Activated CD8-positive, alpha-beta memory T cell treated with anti-CD3 and anti-CD28 coated beads for 1 hour (primary cell): ENCODE data around the gene SORCS3.

Experiments
- DNase-seq, 2 donors: peaks; one replicate each; pipeline ENCODE4 v3.0.0-alpha.2; 2020; ENCODE audit warnings: low read depth in 1 of 2; ENCODE audit errors: extremely low read depth in 1 of 2

The SORCS3 gene

DNA sequence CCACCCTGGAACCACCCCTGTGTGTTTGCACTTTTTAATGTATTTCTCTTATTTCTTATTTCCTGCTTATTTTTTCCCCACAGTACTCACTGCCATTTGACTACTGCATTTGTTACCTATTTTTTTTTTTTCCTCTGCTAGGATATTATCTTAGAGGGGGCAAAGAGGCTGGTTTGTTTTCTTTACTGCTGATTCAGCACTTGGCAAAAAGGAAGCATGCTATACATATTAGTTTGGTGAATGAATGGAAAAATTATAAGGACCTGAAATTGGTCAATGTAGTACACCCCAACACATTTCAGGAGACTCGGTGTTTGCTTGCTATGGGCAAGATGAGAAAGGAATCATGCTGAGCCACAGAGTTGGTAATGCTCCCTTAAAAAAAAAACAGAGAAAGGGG, 193.5 kb downstream of the SORCS3 start:
- DNase-seq = no peak

DNA sequence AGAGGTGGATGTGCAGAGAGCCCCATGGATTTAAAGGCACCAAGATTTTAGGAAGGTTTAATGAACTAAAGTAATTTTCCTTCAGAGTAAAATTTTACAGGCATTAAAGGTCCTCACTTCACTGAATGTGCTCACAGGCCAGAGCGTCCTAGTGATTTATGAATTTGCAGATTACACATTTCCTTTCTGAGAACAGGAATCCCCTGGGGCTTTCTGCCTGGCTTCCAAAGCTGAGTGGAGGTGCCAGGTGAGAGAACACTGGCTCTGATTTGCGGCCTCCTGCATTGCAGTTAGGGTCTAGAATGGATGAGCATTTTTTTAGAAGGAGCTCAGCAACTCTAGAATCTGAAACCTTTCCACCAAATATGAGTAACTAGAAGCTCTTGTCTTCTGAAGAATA, 194.3 kb downstream of the SORCS3 start:
- DNase-seq = no peak

DNA sequence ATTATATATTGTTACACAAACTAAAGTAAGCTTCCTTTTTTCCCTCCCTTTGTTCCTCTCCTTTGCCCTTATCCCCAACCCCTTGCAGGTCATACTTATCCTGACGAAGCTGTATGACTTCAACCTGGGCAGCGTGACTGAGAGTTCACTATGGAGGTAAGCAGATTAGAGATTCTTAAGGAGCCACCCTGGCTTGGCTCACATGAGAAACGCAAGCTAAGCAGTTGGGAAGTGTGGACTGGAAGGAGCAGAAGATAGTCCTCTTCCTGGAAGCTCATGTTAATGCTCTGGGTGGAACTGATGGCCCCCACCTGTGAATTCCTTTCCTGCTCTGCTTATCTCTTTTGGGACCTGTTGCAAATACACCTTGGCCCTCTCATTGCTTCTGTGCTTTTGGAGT, 201.6 kb downstream of the SORCS3 start:
- no peak for DNase-seq

DNA sequence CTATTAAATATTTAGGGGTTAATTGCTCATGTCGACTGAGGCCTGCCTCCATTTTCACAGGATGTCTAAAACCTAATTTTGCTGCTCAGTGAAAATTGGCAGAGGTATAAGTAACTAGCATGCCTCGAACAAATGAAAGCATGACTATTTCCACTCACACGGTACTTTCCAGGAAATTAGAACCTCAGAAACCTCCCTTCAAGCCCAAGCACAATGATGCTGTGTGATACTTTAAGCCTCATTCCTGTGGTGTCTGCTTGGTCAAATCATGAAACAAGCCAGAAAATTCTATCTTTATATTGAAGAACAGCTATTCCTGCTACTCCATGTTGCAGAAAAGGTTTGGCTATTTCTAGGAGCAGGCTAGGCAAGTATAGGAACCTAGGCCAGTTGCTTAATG, 203.0 kb downstream of the SORCS3 start:
- no peak for DNase-seq

DNA sequence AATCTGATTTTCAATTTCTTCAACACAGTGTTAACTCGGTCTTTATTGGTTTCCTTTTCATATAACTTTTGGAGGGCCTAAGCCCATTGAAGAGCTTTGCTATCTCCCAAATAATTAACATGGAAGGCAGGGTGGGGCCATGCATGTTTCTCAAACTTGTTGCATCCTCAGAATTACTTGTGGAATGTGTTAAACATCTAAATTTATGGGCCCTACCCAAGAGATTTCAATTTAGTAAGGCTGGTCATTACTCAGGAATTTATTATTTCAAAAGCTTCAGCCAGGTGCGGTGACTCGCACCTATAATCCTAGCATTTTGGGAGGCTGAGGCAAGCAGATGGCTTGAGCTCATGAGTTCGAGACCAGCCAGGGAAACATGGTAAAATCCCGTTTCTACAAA, 208.9 kb downstream of the SORCS3 start:
- no peak for DNase-seq

DNA sequence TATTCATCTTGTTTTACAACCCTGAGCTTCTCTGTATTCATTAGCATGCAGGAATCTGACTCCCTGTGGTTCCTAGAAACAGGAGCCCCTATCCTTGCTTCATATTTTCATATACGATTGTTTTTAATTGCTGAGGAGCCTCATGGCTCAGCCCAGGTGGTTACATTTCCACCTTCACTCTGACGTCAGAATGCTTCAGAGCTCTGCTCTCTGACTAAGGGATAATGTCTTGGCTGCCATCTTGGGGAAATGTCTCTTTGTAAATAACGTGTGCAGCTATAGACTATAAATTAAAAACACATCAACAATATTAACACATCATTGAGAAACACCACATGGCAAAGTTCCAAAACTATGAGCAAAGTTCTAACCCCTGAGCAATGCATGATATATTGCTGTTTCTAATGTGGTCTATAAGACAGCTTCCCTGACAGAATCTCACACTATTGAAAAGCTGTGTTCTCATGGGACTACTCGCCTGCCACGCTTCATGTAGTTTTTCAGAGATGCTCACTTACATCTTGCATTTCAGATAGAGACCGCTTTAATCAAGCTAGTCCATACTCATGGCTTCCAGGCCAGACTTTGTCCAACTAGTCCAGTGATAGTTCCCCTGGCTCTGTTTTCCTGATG, 227.0 kb downstream of the SORCS3 start:
- DNase-seq = no peak

DNA sequence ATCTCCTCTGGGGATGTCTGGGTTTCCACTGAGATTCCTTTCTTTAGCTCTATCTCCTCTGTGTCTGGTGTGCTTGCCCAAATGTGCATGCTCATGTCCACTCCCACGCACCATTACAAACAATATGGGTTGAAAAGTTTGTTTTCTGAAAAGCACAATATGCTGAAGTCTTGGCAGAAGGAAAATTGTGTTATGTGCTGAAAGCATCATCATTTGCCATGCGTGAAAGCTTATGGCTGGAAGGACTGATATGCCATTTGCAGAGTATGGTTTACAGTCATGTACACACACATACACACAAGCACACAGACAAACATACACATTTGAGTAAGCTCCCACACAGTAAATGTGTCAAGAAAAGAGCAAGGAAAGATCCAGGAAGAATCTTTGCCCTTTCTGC, 231.6 kb downstream of the SORCS3 start:
- DNase-seq = no peak

DNA sequence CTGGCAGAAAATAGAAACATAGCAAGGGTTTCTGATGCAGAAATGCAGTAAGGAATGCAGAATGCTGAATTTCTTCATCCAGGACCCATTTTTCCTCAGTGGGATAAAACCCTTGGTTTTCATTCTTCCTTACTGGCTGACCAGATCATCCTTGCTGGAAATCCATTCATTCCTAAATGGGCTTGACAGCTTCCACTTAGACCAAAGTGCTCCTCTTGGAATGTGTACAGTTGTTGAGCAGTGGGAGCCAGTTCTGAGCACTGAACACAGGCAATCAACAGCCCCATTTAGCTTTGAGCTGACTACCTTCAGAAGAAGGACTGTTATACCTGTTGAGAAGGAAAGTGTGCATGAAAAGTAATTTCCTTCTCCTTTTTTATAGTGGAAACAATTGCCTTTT, 232.1 kb downstream of the SORCS3 start:
- no peak for DNase-seq

DNA sequence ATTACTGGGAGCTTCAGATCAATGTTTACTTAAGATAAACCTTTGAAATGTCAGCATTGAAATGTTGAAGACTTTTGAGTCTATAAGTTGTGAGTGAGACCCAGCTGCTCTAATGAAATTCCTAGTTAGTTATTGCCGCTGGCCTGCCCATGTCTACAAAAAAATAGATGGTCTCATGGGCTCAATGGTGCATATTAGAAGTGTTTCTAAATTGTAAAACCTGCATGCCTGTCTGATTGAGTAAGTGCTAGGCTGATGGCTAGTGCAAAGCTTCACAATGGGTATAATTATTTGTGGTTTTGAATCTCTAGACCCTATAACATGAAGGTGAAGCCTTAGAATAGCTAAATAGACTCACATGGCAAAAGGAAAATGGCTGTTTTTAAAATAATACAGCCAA, 234.5 kb downstream of the SORCS3 start:
- DNase-seq = no peak

DNA sequence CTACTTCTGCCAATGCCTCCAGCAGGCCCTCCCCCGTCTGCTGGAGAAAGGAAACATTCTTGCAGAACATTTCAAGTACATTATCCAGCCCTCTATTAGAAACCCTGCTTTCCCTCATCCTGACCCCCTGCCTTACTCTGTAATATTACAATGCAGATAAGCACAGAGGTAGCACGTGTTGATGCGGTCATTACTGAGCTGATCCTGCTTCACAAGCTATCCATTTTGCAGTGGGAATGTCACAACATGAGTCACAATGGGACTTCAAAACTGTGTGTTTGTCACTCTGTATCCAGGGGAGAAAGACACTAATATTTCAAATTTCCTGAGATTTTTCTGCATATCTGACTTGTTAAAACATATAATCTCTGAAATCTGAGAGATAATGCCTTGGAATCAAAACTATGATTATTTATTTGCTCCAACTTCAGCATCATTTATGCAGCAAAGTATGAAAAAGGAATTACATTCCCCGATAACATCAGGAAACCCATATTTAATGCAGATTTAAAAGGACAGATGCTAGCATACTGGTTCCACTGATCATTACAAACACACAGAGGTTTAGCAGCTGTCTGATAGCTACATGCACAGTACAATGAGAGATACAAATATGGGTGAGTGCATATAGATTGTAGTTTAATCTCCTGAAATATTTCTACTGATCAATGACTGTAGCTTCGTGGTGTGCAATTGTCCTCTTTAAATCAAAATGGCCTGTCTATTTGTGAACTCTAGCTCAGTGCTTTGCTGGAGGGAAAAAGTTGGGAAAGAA, 239.7 kb downstream of the SORCS3 start:
- no peak for DNase-seq

DNA sequence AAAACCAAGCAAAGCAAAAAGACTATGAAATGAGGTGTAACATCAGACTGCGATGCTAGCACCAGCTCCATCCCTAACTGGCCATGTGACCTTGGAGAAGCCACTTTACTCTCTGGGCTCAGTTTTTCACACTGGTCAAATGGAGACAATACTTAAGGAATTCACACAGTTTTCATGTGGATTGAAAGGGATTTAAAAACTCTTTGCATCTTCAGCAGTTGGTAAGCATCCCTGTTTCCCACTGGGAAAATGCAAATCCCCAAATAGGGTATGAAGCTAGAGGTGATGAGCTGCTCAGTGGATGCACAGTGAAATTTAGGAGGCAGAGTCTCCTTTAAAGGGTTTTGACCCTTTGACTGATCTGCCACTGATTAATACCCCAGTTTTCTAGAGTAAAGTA, 240.7 kb downstream of the SORCS3 start:
- no peak for DNase-seq

DNA sequence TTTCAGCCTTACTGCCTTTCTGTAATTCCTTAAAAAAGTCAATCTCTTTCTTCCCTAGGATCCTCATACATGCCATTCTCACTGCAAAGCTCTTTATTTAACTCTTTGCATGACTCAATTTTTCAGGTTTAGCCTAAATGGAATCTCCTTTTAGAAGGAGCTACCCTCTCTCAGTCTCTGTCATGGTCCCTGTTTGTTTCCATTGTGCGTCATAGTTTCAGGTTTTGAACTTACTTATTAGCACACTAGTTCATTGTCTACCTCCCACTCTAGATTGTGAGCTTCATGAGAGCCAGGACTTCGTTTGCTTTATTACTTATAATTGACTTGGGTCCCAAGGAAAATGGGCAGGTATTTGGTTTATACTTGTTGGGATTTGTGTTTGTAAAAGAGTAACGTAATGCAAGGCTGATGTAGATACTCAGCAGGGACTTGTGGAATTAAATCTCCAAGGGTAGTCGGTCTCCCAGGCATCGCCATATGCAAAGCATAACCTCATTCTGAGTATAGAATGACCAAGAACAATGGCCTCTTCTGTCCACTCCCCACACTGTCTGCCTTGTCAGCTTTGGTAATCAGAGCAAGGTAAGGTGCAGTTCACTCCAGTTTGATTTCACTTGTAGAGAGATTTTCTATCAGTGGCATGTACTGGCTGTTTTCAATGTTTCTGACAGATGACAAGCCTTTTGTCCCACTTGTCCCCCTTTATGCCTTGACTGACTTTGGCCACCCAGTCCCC, 252.0 kb downstream of the SORCS3 start:
- no peak for DNase-seq

DNA sequence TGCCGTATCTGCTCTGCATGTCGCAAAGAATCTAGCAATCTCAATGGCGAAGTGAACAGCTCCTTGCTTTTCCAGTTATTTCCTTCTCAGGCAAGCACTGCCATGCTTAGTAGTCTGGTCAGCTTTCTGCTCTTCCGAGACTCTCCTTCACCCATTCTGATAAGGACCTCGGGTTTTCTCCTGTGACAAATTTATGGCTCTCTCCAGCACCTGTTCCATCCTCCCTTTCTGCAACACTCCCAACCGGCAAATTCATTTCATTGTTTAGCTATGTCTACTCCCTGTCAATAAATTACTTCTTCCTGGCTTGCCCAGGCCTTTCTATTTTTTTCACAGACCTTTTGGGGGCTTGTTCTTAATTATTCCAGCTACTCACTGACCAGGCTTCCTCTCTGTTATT, 252.6 kb downstream of the SORCS3 start:
- no peak for DNase-seq

DNA sequence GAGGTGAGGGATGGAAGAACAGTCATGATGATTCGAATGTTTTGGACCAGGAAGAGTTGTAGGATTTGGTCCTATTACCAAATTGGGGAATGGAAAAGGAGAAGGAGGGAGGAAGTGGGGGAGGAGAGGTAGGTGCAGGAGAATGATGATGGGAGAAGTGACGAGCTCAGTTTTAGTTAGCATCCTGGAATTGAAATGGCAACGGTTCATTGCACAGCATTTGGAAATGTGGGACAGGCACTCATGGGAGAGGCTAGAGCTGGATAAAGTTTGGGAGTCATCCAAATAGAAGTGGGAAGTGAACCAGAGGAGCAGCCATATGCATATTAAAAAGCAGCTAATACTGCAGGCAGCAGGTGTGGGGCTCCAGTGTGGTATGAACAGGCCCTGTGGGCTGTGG, 253.6 kb downstream of the SORCS3 start:
- no peak for DNase-seq

DNA sequence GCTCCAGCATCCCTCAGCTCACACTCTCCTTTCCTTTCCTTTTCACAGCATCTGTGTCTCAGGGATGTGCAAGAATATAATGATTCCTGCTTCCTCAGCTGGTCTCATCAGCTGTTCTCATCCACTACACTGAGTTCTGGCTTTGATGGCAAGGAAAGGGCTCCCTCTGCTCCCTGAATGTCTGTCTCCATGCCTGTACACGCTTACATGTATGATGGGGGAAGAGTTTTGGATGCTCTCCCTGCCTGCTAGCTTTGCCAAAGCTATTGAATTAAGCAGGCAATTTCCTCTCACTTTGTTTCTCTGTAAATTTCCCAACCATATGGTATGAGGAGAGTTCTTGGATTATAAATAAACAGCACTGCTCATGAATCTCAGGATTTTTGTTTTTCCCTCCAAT, 254.5 kb downstream of the SORCS3 start:
- DNase-seq = no peak

DNA sequence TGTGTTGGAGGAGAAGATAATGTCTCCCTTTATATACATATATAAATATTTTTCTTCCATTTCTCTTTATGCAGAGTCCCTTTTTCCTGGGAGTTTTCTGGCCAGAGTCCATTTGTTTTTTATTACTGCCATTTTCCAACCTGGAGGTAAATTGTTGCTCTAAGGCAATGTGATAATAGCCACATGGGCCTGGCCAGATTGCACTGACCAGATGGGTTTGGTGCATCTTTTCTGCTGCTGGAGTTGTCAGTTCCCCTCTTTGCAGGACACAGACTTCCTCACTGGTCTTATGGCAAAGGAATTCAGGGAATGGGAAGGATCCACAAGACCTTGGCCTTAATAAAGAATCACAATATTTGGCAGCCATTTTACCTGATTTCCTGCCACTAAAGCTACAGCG, 254.9 kb downstream of the SORCS3 start:
- DNase-seq = no peak

DNA sequence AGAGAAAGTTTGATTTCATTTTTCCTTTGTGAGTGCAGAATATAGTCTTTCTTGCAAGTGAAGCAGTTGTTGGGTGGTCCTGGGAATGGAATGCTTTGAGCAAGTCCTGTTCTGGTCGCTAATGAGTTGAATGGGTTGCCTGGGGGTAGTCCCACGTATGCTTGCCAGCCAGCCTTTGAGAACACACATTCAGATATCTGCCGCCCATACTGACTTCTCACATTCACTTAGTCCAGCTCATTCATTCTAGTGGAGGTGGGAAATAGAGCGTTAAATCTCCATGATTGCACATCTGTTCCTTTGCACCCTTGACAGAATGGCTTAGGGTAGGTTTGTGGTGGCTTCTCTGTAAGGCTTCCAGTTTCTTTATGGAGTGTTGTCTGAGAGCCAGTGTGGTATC, 256.6 kb downstream of the SORCS3 start:
- no peak for DNase-seq

DNA sequence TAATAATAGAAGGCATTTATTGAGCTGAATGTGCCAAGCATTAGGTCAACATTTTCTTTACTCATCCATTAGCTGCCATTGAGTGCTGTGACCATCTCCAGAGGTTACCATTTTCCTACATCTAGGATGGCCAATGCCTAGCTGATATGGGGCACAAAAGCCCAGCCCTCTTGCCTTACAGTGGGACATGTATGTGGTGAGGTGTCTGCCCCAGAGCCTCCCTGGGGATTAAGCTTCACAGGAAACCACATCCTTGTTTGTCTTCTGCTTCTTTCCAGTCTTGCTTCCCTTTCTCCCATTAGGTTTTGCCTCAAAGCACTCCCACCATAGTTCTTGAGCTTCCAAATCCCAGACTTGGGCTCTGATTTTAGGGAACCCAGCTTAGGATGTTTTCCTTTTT, 258.7 kb downstream of the SORCS3 start:
- DNase-seq = no peak

DNA sequence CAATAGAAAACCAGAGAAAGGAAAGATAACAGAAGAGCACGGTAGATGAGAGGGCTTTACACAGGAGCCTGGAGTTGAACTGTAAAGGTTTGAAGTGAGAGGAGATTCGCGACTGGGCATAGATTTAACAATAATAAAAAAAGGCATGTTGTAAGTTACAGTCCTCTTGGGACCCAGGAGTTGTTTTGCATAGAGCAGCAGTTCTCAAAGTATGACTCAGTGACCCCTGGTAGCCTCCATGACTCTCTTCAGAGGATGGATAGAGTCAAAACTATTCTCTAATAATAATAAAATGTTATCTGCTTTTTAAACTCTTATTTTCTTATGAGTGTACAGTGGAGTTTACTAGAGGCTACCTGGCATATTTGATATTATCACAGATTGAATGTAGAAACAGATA, 262.3 kb downstream of the SORCS3 start:
- DNase-seq = no peak

DNA sequence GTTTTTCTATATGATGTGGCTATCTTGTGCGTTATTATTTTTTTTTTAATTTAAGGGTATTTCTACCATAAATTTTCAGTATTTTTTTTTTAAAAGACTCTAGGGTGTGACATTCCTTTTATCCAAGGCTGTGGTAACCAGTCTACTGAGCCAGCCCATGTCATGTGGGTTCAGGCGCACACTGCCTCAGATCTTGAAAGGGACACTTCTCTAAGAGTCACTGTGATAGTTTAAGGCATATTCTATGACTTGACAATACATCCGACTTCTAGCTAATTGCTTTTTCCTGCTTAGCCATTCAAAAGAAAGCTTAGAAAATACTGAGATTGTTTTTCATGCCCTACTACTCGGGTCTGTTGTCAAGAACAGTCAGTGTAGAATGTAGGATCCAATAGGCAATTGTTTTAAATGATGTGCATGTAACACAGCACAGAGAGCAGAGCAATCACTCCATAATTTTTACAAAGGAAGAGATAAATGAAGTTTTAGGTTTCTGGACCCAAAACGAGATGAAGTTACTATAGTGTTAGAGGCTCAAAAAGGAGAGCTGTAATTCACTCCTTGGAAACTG, 263.7 kb downstream of the SORCS3 start:
- no peak for DNase-seq

DNA sequence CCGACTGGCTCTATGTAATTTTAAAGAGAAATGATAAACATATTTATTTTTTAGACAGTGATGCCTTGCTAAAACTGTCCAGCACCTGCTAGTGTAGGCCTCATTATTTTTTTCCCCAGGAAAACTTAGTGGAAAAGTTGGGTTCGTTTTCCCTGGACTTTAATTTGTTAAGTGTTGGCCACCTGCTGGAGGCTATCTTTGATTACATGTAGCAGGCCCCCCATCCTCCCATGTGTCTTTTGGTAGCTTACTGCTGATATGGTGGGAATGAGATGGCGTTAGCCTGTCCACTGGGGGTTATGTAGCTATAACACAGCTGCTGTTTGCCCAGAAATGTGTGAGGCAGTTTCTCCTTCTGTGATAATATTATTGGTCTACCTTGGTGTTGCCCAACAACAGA, 265.0 kb downstream of the SORCS3 start:
- DNase-seq = no peak

DNA sequence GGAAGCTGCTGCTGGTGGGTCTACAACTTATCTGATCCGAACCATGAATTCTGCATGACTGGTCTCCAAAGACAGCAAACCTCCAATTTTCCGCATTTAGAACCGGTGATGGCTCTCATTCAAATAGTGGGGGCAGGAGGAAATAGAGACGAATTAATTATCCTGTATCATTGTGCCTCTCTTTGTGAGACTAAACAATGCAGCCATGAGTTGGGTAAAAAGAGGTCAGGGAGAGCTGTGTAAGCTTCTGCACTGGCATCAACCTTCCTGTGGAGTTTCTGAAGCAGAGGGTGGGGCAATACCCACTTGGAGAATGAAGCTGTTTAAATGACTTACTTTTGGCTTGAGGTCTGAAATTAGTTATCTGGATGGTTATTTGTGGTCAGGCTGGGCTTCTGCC, 266.4 kb downstream of the SORCS3 start:
- no peak for DNase-seq
